Endothelial cell of umbilical vein (primary cell): ENCODE data around the gene TNFRSF12A.
"Not testable (repeated sequence)": the region's sequence is repeated elsewhere in the genome, so short reads cannot be mapped to it uniquely, and the experiment has no call there.

Experiments
- EZH2 ChIP-seq: IDR thresholded peaks from 2 replicates; pipeline ENCODE4 v1.6.1; 2012; ENCODE audit warnings: borderline replicate concordance, low read depth, mild to moderate bottlenecking, moderate library complexity, low read length, inconsistent platforms; ENCODE audit not compliant: severe bottlenecking
- JUN ChIP-seq: IDR thresholded peaks from 2 replicates; pipeline ENCODE4 v1.6.1; 2011; ENCODE audit warnings: borderline replicate concordance, low read depth; ENCODE audit not compliant: insufficient read length, insufficient read depth
- MAX ChIP-seq: IDR thresholded peaks from 2 replicates; pipeline ENCODE4 v1.6.1; 2011; ENCODE audit not compliant: insufficient read depth, insufficient read length
- MYC ChIP-seq: IDR thresholded peaks from one replicate; pipeline ENCODE4 v1.6.1; 2011; ENCODE audit warnings: mild to moderate bottlenecking, low read depth, low read length
- POLR2A ChIP-seq: IDR thresholded peaks from 2 replicates; pipeline ENCODE4 v1.6.1; 2012; ENCODE audit warnings: low read depth, mild to moderate bottlenecking, control low read depth, low read length
- POLR2AphosphoS5 ChIP-seq: IDR thresholded peaks from 2 replicates; pipeline ENCODE4 v1.6.1; 2012; ENCODE audit warnings: low read depth, mild to moderate bottlenecking, control low read depth, low read length, moderate library complexity; ENCODE audit not compliant: insufficient read depth
- TF ChIP-seq, protein P1 (sequence below), 2 donors: IDR thresholded peaks; 1 replicate in 1 of 2; 2 replicates in 1 of 2; pipeline ENCODE4 v1.5.1; 2011; ENCODE audit warnings: low read length in 2 of 2, mild to moderate bottlenecking in 2 of 2, moderate library complexity in 2 of 2, control low read depth in 1 of 2, inconsistent platforms in 1 of 2, low read depth in 1 of 2; ENCODE audit not compliant: insufficient read depth in 1 of 2; ENCODE audit errors: extremely low read depth in 1 of 2

DNA sequence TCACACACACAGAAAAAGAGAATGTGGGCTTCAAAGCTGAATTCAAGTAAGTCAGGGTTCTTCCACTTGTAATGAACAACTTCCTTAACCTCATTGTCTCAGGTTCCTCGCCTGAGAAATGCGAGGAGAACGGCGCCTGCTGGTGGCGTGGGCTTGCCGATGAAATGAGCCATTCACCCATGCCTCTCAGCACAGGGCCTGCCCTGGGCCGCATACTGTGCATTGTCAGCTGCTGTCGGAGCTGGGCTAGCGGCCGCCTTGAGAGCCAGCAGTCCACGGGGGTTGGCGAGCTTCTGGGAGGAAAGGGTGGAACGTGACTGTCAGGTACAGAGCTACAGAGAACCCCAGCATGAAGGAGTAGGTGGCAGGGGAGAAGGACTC, 33.2 kb downstream of the TNFRSF12A start:
- TF ChIP-seq, protein P1, sequence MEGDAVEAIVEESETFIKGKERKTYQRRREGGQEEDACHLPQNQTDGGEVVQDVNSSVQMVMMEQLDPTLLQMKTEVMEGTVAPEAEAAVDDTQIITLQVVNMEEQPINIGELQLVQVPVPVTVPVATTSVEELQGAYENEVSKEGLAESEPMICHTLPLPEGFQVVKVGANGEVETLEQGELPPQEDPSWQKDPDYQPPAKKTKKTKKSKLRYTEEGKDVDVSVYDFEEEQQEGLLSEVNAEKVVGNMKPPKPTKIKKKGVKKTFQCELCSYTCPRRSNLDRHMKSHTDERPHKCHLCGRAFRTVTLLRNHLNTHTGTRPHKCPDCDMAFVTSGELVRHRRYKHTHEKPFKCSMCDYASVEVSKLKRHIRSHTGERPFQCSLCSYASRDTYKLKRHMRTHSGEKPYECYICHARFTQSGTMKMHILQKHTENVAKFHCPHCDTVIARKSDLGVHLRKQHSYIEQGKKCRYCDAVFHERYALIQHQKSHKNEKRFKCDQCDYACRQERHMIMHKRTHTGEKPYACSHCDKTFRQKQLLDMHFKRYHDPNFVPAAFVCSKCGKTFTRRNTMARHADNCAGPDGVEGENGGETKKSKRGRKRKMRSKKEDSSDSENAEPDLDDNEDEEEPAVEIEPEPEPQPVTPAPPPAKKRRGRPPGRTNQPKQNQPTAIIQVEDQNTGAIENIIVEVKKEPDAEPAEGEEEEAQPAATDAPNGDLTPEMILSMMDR (IDR thresholded peaks at IDR 0.05; ENCODE audit: extremely low read depth in 1 of 2, insufficient read depth in 1 of 2, low read depth in 1 of 2, low read length in 2 of 2): not testable (repeated sequence)
- TF ChIP-seq POLR2A, EZH2, POLR2AphosphoS5, MAX, MYC, JUN: not testable (repeated sequence)
